Medulla oblongata (tissue), 1 donor: ENCODE data around the gene CD200.
"Not testable (repeated sequence)": the region's sequence is repeated elsewhere in the genome, so short reads cannot be mapped to it uniquely, and the experiment has no call there.

Experiments
- DNase-seq: peaks from one replicate; pipeline ENCODE4 v3.0.0-alpha.2; 2015; ENCODE audit errors: extremely low spot score

The CD200 gene

GRCh38 chr3:112390783-112391641, 58.1 kb downstream of the CD200 start:
- DNase-seq: peak; percentile 91

GRCh38 chr3:112391648-112392047, 58.7 kb downstream of the CD200 start:
- peak; percentile 33 for DNase-seq

- no peak for DNase-seq
These were observed 59.7 kb downstream of the CD200 start for GRCh38 chr3:112392393-112393359.

- DNase-seq: no peak
These were observed 60.4 kb downstream of the CD200 start for GRCh38 chr3:112393360-112393728.

- DNase-seq: peak; percentile 27
These were observed 61.2 kb downstream of the CD200 start for GRCh38 chr3:112394003-112394640.

- no peak for DNase-seq
These were observed 62.4 kb downstream of the CD200 start for GRCh38 chr3:112395181-112395895.

GRCh38 chr3:112395896-112396290, 62.9 kb downstream of the CD200 start:
- DNase-seq: no peak

GRCh38 chr3:112397556-112397955, 64.6 kb downstream of the CD200 start:
- no peak for DNase-seq

GRCh38 chr3:112399064-112399463, 66.1 kb downstream of the CD200 start:
- no peak for DNase-seq

- DNase-seq: not testable (repeated sequence)
These were observed 66.6 kb downstream of the CD200 start for GRCh38 chr3:112399554-112399953.

- not testable (repeated sequence) for DNase-seq
These were observed 67.4 kb downstream of the CD200 start for GRCh38 chr3:112400317-112400716.

GRCh38 chr3:112401617-112402016, 68.7 kb downstream of the CD200 start:
- no peak for DNase-seq

- DNase-seq: no peak
These were observed 70.1 kb downstream of the CD200 start for GRCh38 chr3:112403103-112403502.

- not testable (repeated sequence) for DNase-seq
These were observed 72.1 kb downstream of the CD200 start for GRCh38 chr3:112404924-112405549.

GRCh38 chr3:112405845-112406244, 72.9 kb downstream of the CD200 start:
- no peak for DNase-seq

- DNase-seq: no peak
These were observed 74.4 kb downstream of the CD200 start for GRCh38 chr3:112407214-112407887.

- DNase-seq: no peak
These were observed 75.1 kb downstream of the CD200 start for GRCh38 chr3:112407888-112408702.

GRCh38 chr3:112409041-112409440, 76.1 kb downstream of the CD200 start:
- DNase-seq: no peak

GRCh38 chr3:112411425-112411824, 78.5 kb downstream of the CD200 start:
- no peak for DNase-seq
